HG03354 (cell line): ENCODE results near the gene CD70.
"Not testable (repeated sequence)": the region's sequence is repeated elsewhere in the genome, so short reads cannot be mapped to it uniquely, and the experiment has no call there.

Experiments used
- ATAC-seq: cut with Tn5 transposase; IDR thresholded peaks from one replicate; pipeline ENCODE4 v1.9.1; 2021; ENCODE audit warnings: mild to moderate bottlenecking; ENCODE audit not compliant: unreplicated experiment, poor library complexity, severe bottlenecking

Gene CD70

DNA sequence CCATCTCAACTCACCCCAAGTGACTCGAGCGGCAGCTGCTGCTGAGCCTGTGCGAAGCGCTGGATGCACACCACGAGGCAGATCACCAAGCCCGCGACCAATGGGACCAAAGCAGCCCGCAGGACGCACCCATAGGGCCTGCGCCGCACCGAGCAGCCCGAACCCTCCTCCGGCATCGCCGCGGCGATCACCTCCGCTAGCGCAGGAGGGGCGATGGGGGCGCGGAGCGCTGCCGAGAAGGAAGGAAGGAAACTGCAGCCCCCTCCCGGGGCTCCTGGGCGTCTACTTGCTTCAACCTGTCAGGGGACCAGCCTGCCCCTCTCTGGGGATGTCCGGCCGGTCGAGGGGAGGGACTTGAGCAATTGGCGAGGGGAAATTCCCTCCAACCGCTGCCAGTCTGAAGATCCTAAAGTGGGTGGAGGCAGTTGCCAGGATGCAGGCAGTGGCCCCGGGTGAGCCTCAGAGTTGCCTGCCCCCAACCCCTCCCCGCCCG lies at the start of gene CD70:
Gene CD70, minus strand, starts transcription at position 324 of the 493 bp plus-strand sequence. Its CDS starts 148 bp downstream, at position 176.
- ATAC-seq: peak; percentile 64

DNA sequence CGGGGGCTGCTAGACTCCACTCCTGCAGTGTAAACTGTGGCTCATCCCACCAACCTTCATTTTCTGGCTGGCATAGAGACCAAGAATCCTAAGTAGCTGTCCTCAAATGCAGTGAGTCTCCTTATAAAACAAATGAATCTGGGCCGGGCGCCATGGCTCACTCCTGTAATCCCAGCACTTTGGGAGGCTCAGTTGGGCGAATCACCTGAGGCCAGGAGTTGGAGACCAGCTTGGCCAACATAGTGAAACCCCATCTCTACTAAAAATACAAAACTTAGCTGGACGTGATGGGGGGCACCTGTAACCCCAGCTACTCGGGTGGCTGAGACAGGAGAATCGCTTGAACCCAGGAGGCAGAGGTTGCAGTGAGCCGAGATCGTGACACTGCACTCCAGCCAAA lies 49.4 kb upstream of the CD70 start:
- ATAC-seq: not testable (repeated sequence)

GRCh38 chr19:6639439-6639838 lies 48.5 kb upstream of the CD70 start:
- no peak for ATAC-seq

DNA sequence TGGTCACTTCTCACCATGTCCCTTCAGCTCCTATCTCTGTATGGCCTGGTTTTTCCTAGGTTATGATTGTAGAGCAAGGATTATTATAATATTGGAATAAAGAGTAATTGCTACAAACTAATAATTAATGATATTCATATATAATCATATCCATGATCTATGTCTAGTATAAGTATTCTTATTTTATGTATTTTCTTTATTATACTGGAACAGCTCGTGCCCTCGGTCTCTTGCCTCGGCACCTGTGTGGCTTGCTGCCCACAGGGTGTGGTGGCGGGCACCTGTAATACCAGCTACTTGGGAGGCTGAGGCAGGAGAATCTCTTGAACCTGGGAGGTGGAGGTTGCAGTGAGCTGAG lies 42.5 kb upstream of the CD70 start:
- ATAC-seq: not testable (repeated sequence)

DNA sequence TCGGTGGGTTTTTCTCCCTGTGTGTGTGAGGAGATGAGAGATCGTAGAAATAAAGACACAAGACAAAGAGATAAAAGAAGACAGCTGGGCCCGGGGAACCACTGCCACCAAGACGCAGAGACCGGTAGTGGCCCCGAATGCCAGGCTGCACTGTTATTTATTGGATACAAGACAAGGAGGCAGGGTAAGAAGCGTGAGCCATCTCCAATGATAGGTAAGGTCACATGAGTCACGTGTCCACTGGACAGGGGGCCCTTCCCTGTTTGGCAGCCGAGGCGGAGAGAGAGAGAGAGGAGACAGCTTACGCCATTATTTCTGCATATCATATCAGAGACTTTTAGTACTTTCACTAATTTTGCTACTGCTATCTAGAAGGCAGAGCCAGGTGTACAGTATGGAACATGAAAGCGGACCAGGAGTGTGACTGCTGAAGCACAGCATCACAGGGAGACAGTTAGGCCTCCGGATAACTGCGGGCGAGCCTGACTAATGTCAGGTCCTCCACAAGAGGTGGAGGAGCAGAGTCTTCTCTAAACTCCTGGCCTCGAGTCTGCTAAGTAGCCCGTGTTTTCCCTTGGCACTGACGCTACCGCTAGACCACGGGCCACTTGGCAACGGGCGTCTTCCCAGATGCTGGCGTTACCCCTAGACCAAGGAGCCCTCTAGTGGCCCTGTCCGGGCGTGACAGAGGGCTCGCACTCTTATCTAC lies 42.0 kb upstream of the CD70 start:
- not testable (repeated sequence) for ATAC-seq

DNA sequence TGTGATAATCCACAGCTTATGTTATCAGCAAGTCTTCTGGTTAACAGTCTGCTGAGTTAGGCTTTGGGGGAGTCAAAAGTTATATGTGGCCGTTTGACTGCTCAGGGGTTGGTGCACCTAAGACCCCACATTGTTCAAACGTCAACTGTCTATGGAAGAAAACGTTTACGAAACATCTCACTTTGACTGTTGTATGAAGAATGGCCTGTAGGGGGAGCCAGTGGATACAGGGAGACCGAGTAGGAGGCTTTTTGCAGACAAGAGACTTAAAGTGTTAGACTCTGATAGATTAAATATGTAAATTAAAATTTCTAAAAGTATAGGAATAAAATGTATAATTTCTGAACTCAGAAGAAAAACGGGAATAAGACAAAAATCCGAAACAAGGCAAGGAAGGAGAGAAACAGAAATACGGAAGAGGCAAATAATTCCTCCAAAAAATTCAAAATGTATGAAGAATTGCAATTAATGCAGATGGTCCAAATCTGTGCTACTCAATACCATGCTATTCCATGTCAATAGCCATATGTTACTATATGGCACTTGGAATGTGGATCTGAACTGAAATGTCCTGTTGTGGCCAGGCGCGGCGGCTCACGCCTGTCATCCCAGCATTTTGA lies 41.2 kb upstream of the CD70 start:
- no peak for ATAC-seq

- ATAC-seq: no peak
These were observed 35.8 kb upstream of the CD70 start for GRCh38 chr19:6626764-6627163.

DNA sequence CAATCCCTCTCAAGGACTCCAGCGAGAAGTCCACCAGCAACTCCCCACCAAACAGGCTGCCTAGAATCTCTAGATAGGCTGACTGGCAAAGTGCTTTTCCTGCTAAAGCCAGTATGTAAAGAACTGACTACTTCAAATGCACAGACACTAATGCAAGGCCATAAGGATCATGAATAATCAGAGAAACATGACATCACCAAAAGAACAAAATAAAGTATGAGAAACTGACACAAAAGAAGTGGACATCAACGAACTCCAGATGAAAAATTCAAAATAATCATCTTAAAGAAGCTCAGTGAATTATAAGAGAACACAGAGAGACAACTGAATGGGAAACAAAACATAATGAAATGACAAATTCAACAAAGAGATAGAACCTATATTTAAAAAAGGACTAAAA lies 26.4 kb upstream of the CD70 start:
- no peak for ATAC-seq

GRCh38 chr19:6616011-6616410 lies 25.1 kb upstream of the CD70 start:
- no peak for ATAC-seq

- no peak for ATAC-seq
These were observed 22.8 kb upstream of the CD70 start for GRCh38 chr19:6613711-6614110.

DNA sequence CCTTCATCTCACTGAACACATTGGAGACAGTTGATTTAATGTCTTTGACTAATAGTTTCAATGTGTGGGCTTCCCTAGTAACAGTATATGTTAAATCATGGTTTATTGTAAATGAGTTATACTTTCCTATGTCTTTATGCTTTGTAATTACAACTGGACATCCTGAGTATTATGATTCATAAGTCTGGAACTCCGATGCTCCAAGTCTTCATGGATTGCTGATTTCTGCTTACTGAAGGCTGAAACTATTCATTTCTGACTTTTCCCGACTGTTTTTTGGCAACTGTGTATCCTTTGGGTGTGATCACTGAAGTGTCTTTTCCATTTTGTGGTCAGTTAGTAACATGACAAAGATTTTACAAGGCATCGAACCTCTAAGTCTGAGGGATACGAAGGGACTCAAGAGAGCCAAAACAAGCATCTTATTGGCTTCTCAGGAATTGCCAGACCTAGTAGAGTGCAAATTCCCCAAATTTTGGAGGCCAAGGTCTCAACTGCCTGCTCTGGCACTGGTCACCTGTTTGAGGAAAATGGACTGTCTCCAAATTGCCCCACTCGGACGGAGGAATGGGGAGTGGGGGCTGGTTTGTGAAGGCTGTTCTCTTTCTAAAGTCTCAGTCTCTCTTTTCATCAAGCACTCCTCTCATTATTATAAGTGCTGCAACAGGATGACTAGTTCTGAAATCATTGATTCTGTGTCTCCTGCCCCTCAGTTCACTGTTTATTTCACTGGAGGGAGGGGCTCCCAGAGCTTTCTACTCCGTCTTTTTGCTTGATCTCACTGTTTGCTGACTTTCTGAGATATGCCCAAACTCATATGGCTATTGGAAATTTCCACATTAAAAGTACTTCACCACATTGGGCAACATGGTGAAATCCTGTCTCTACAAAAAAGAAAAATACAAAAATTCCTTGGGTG lies 20.2 kb upstream of the CD70 start:
- ATAC-seq: no peak

DNA sequence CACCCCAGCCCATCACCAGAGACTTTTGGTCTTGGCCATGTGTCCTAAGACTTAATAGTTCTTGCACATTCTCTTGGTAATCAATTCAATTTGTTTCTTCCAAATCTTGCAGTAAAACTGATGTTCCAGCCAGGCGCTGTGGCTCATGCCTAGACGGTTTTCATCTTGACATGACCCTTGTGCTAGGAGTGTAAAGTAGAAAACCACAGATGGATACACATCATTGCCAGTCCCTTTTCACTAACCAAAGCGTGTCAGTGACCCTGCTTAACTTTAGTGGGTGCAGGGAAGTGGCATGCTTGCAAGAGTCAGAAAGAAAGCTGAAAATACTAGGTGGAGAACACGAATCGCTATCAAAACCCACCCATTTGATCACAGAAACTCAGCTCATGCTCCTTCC lies 18.0 kb upstream of the CD70 start:
- no peak for ATAC-seq

GRCh38 chr19:6608146-6608545 lies 17.2 kb upstream of the CD70 start:
- not testable (repeated sequence) for ATAC-seq

DNA sequence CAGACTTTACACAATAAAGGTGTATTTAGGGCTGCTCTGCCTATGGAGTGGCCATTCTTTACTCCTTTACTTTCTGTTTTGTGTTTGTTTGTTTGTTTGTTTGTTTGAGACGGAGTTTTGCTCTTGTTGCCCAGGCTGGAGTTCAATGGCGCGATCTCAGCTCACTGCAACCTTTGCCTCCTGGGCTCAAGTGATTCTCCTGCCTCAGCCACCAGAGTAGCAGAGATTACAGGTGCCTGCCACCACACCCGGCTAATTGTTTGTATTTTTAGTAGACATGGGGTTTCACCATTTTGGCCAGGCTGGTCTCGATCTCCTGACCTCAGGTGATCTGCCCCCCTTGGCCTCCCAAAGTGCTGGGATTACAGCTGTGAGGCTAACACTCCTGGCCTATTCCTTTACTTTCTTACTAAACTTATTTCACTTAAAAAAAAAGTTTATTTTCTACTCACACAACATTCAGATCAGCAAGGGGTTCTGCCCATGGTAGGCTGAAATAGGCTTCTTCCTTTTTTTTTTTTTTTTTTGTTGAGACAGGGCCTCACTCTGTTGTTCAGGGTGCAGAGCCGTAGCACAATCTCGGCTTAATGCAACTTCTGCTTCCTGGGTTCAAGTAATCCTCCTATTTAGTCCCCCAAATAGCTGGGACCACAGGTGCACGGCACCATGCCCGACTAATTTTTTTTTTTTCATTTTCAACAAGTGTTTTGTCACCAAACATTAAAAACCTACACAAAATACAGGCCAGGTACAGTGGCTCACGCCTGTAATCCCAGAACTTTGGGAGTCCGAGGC lies 15.5 kb upstream of the CD70 start:
- ATAC-seq: not testable (repeated sequence)

DNA sequence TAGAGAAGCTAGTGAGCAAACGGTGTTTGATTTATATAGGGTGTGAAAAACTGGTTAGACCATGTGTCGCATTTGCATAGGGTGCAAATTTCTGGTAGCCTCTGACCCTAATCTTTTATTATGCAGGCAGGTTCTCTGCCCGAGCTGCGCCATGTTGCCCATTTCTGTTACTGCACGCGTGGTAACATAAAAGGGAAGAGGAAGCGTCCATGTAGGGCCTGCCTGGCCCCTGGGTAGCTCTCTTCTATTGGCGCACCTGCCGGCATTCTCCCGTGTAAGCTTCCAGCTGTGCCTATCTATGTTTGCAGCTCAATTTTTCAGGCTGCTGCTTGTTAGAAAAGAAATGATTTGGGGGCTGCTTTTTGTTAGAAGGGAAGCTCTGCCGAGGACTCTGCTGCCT lies 14.0 kb upstream of the CD70 start:
- no peak for ATAC-seq

DNA sequence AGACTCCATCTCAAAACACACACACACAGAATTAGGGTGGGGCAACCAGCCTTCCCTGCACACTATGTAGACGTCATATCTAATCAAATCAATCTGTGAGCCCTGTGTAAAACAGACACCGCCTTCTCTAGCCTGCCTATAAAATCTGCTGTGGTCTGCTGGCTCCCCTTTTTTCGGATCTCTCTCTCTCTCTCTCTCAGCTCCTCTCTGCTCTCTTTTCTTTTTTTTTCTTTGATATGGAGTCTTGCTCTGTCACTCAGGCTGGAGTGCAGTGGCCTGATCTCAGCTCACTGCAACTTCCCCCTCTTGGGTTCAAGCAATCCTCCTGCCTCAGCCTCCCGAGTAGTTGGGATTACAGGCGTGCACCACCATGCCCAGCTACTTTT lies 11.8 kb upstream of the CD70 start:
- no peak for ATAC-seq

GRCh38 chr19:6601537-6602052 lies 10.6 kb upstream of the CD70 start:
- not testable (repeated sequence) for ATAC-seq

DNA sequence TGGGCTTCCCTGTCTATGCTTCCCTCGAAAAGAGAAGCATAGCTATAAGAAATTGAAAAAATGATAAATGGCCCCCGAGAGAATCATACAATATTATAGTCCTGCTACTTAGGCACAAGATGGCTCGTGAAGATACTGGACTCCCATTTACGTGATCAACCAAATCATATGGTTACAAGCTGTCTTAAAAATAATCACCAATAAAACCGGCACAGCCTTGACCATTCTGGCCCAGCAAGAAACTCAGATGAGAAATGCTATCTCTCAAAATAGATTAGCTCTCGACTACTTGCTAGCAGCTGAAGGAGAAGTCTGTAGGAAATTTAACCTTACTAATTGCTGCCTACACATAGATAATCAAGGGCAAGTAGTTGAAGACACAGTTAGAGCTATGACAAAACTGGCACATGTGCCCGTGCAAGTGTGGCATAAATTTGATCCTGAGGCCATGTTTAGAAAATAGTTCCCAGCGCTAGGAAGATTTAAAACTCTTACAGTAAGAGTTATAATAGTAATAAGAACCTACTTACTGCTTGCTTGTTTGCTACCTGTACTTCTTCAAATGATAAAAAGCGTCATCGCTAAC lies 10.1 kb upstream of the CD70 start:
- ATAC-seq: not testable (repeated sequence)

GRCh38 chr19:6599866-6600454 lies 9.0 kb upstream of the CD70 start:
- no peak for ATAC-seq
